IPS DF 6.9 (cell line): ENCODE measurements around the gene CENPS.

Experiments used
- DNase-seq: peaks from one replicate; pipeline ENCODE4 v3.0.0-alpha.2; 2013; ENCODE audit warnings: low read depth, low spot score
- H3K27ac ChIP-seq: one replicate; pipeline ENCODE4 v1.5.1; 2013; ENCODE audit warnings: low read length, control low read depth
- H3K27me3 ChIP-seq: 2 replicates; pipeline ENCODE4 v1.6.1; 2013; ENCODE audit warnings: mild to moderate bottlenecking, low read length; ENCODE audit not compliant: control insufficient read depth, insufficient read depth
- H3K36me3 ChIP-seq: 2 replicates; pipeline ENCODE4 v1.6.1; 2013; ENCODE audit warnings: low read length; ENCODE audit not compliant: control insufficient read depth, insufficient read depth
- H3K4me1 ChIP-seq: 2 replicates; pipeline ENCODE4 v1.6.1; 2013; ENCODE audit warnings: low read length; ENCODE audit not compliant: control insufficient read depth, insufficient read depth
- H3K4me3 ChIP-seq: 2 replicates; pipeline ENCODE4 v1.5.1; 2013; ENCODE audit warnings: mild to moderate bottlenecking, low read length
- H3K9me3 ChIP-seq: 2 replicates; pipeline ENCODE4 v1.6.1; 2013; ENCODE audit warnings: low read length, inconsistent platforms; ENCODE audit not compliant: control insufficient read depth, insufficient read depth
- WGBS: extraction: QIAGEN DNeasy Blood & Tissue Kit; methylation state at CpG from one replicate; pipeline ENCODE4 v1.1.7; 2013; ENCODE audit warnings: mixed read lengths, missing lambda C conversion rate; ENCODE audit not compliant: insufficient read length, insufficient coverage; 5-methylcytosine and 5-hydroxymethylcytosine counted together

The CENPS gene

GRCh38 chr1:10433790-10434189 lies 3.6 kb downstream of the CENPS start:
- no peak overlapping the region for H3K4me3 ChIP-seq
- no peak for DNase-seq
- WGBS, result no CpG with 5 or more reads among the region's 11 CpGs
- no peaks in the 10 kb centered on the region for H3K9me3 ChIP-seq
- peaks cover 2% of the 10 kb centered on the region; the same call in 1 of the 2 replicates for H3K4me1 ChIP-seq
- no peaks in the 10 kb centered on the region for H3K27me3 ChIP-seq
- H3K27ac ChIP-seq, result no peak overlapping the region
- H3K36me3 ChIP-seq, result no peaks in the 10 kb centered on the region

- no peaks in the 10 kb centered on the region for H3K36me3 ChIP-seq
- DNase-seq, result no peak
- H3K4me3 ChIP-seq, result no peak overlapping the region
- peaks cover 2% of the 10 kb centered on the region; the same call in 1 of the 2 replicates for H3K4me1 ChIP-seq
- H3K27me3 ChIP-seq, result no peaks in the 10 kb centered on the region
- H3K27ac ChIP-seq, result no peak overlapping the region
- WGBS, result no CpG with 5 or more reads among the region's 5 CpGs
- no peaks in the 10 kb centered on the region for H3K9me3 ChIP-seq
Measured at GRCh38 chr1:10434590-10434989, 4.4 kb downstream of the CENPS start.

GRCh38 chr1:10437052-10437451 lies 6.8 kb downstream of the CENPS start:
- no peaks in the 10 kb centered on the region for H3K9me3 ChIP-seq
- no peaks in the 10 kb centered on the region for H3K4me1 ChIP-seq
- H3K36me3 ChIP-seq, result no peaks in the 10 kb centered on the region
- no peak overlapping the region for H3K4me3 ChIP-seq
- DNase-seq, result no peak
- no peak overlapping the region for H3K27ac ChIP-seq
- H3K27me3 ChIP-seq, result no peaks in the 10 kb centered on the region
- no CpG with 5 or more reads among the region's 1 CpG for WGBS

GRCh38 chr1:10438677-10439163 lies 8.5 kb downstream of the CENPS start:
- Histone ChIP-seq H3K9me3 (no peaks in the 10 kb centered on the region), H3K27me3 (no peaks in the 10 kb centered on the region), H3K4me3 (no peak overlapping the region), H3K36me3 (no peaks in the 10 kb centered on the region), H3K27ac (no peak overlapping the region), H3K4me1 (no peaks in the 10 kb centered on the region)
- no CpG with 5 or more reads among the region's 7 CpGs for WGBS
- DNase-seq, result no peak

GRCh38 chr1:10440305-10440704 lies 10.1 kb downstream of the CENPS start:
- no peaks in the 10 kb centered on the region for H3K27me3 ChIP-seq
- H3K9me3 ChIP-seq, result no peaks in the 10 kb centered on the region
- no peaks in the 10 kb centered on the region for H3K36me3 ChIP-seq
- H3K4me1 ChIP-seq, result no peaks in the 10 kb centered on the region
- no peak overlapping the region for H3K27ac ChIP-seq
- no CpG with 5 or more reads among the region's 2 CpGs for WGBS
- no peak for DNase-seq
- H3K4me3 ChIP-seq, result no peak overlapping the region

GRCh38 chr1:10440794-10441193 lies 10.6 kb downstream of the CENPS start:
- Histone ChIP-seq H3K36me3 (no peaks in the 10 kb centered on the region), H3K4me3 (no peak overlapping the region), H3K27me3 (no peaks in the 10 kb centered on the region), H3K27ac (no peak overlapping the region), H3K4me1 (no peaks in the 10 kb centered on the region), H3K9me3 (no peaks in the 10 kb centered on the region)
- no peak for DNase-seq
- no CpG with 5 or more reads among the region's 5 CpGs for WGBS

GRCh38 chr1:10444248-10444647 lies 14.0 kb downstream of the CENPS start:
- Histone ChIP-seq H3K4me3 (no peak overlapping the region), H3K27ac (no peak overlapping the region), H3K36me3 (no peaks in the 10 kb centered on the region), H3K4me1 (no peaks in the 10 kb centered on the region), H3K27me3 (no peaks in the 10 kb centered on the region), H3K9me3 (no peaks in the 10 kb centered on the region)
- no CpG with 5 or more reads among the region's 6 CpGs for WGBS
- no peak for DNase-seq

- Histone ChIP-seq H3K4me3 (no peak overlapping the region), H3K27ac (no peak overlapping the region), H3K9me3 (no peaks in the 10 kb centered on the region), H3K36me3 (no peaks in the 10 kb centered on the region), H3K27me3 (no peaks in the 10 kb centered on the region), H3K4me1 (no peaks in the 10 kb centered on the region)
- no peak for DNase-seq
- no CpG with 5 or more reads among the region's 7 CpGs for WGBS
Measured at GRCh38 chr1:10444795-10445397, 14.7 kb downstream of the CENPS start.

GRCh38 chr1:10446790-10447422 lies 16.7 kb downstream of the CENPS start:
- DNase-seq, result no peak
- Histone ChIP-seq H3K36me3 (no peaks in the 10 kb centered on the region; the same call in 1 of the 2 replicates), H3K4me1 (peaks cover 3% of the 10 kb centered on the region), H3K9me3 (no peaks in the 10 kb centered on the region), H3K4me3 (no peak overlapping the region), H3K27me3 (no peaks in the 10 kb centered on the region), H3K27ac (no peak overlapping the region)
- WGBS, result no CpG with 5 or more reads among the region's 7 CpGs

- DNase-seq, result no peak
- Histone ChIP-seq H3K36me3 (no peaks in the 10 kb centered on the region; the same call in 1 of the 2 replicates), H3K27ac (no peak within 1 kb of the TSS), H3K27me3 (no peaks in the 10 kb centered on the region), H3K9me3 (no peaks in the 10 kb centered on the region), H3K4me3 (no peak within 1 kb of the TSS), H3K4me1 (peaks cover 3% of the 10 kb centered on the region)
- WGBS, result no CpG with 5 or more reads among the region's 10 CpGs
Measured at GRCh38 chr1:10449751-10450150, 19.5 kb downstream of the CENPS start, which contains the start of gene CORT. TSS of gene CORT (plus strand) at chr1:10450031. CDS start at chr1:10450224, 193 bp downstream.
